HEK293 (cell line): ENCODE data around the gene WTAP.
"Not testable (repeated sequence)": the region's sequence is repeated elsewhere in the genome, so short reads cannot be mapped to it uniquely, and the experiment has no call there.

Source experiments
- CTCF ChIA-PET: fragments of 350-600 bp; formaldehyde crosslinking; extraction: SDS; loops from one replicate; lab custom pipeline; 2021; ENCODE audit warnings: antibody characterized with exemption; lab: Yijun Ruan, JAX
- POLR2A ChIA-PET: fragments of 300-600 bp; formaldehyde crosslinking; extraction: SDS; loops from one replicate; lab custom pipeline; 2020; ENCODE audit warnings: antibody characterized with exemption, inconsistent platforms; lab: Yijun Ruan, JAX
- H3K27ac ChIP-seq: fragments of 200-500 bp; sonication (Bioruptor generic); 2 replicates; pipeline ENCODE4 v1.5.1; 2014; ENCODE audit warnings: low read depth, low read length, control low read depth, inconsistent platforms; ENCODE audit errors: extremely low read depth
- H3K36me3 ChIP-seq, 2 experiments: fragments of 200-500 bp in 1 of 2; sonication (Bioruptor generic) in 1 of 2; 1 replicate in 1 of 2; 2 replicates in 1 of 2; pipeline ENCODE4 v1.5.1; 2014 to 2017; ENCODE audit warnings: inconsistent platforms in 2 of 2, low read length in 2 of 2; ENCODE audit not compliant: control insufficient read depth in 2 of 2, insufficient read depth in 1 of 2
- H3K4me1 ChIP-seq: fragments of 200-500 bp; sonication (Bioruptor generic); 2 replicates; pipeline ENCODE4 v1.5.1; 2014; ENCODE audit warnings: mild to moderate bottlenecking, low read length, inconsistent platforms; ENCODE audit not compliant: control insufficient read depth, insufficient read depth
- H3K4me3 ChIP-seq: 2 replicates; pipeline ENCODE4 v1.5.1; 2011; ENCODE audit warnings: low read depth, mild to moderate bottlenecking, control low read depth, low read length, moderate library complexity
- H3K9me3 ChIP-seq: fragments of 200-500 bp; sonication (Bioruptor generic); 2 replicates; pipeline ENCODE4 v1.5.1; 2014; ENCODE audit warnings: low read depth, low read length, inconsistent platforms; ENCODE audit not compliant: control insufficient read depth, insufficient read depth
- EGR2 ChIP-seq: fragments of 450-650 bp; formaldehyde crosslinking; IDR thresholded peaks from 2 replicates; pipeline ENCODE4 v1.5.1; 2016; ENCODE audit warnings: low read depth, missing biosample characterization, missing genetic modification characterization
- INSM2 ChIP-seq: fragments of 450-650 bp; formaldehyde crosslinking; IDR thresholded peaks from 2 replicates; pipeline ENCODE4 v1.5.1; 2016; ENCODE audit warnings: missing biosample characterization, missing genetic modification characterization
- SETDB1 ChIP-seq: IDR thresholded peaks from one replicate; pipeline ENCODE4 v1.6.1; 2017; ENCODE audit warnings: mild to moderate bottlenecking, low read length, moderate library complexity, mixed read lengths; ENCODE audit not compliant: insufficient read length
- ZBTB20 ChIP-seq: fragments of 450-650 bp; formaldehyde crosslinking; IDR thresholded peaks from 2 replicates; pipeline ENCODE4 v1.5.1; 2016; ENCODE audit warnings: missing biosample characterization, missing genetic modification characterization
- ZBTB26 ChIP-seq: fragments of 450-650 bp; formaldehyde crosslinking; optimal IDR thresholded peaks from 2 replicates; pipeline ENCODE3; 2016; ENCODE audit warnings: missing biosample characterization, mild to moderate bottlenecking, missing genetic modification characterization
- ZBTB48 ChIP-seq: fragments of 450-650 bp; formaldehyde crosslinking; IDR thresholded peaks from 2 replicates; pipeline ENCODE4 v1.5.1; 2016; ENCODE audit warnings: missing biosample characterization, missing genetic modification characterization
- ZFHX2 ChIP-seq: fragments of 450-650 bp; formaldehyde crosslinking; conservative IDR thresholded peaks from 2 replicates; pipeline ENCODE4 v1.5.1; 2016; ENCODE audit warnings: missing biosample characterization, missing genetic modification characterization
- ZFP37 ChIP-seq: fragments of 450-650 bp; formaldehyde crosslinking; IDR thresholded peaks from 2 replicates; pipeline ENCODE4 v1.5.1; 2016; ENCODE audit warnings: missing biosample characterization, missing genetic modification characterization
- ZNF202 ChIP-seq: fragments of 450-650 bp; formaldehyde crosslinking; IDR thresholded peaks from 2 replicates; pipeline ENCODE4 v1.5.1; 2016; ENCODE audit warnings: missing biosample characterization, missing genetic modification characterization, borderline replicate concordance
- ZNF394 ChIP-seq: fragments of 450-650 bp; formaldehyde crosslinking; IDR thresholded peaks from 2 replicates; pipeline ENCODE4 v1.5.1; 2016; ENCODE audit warnings: missing biosample characterization, missing genetic modification characterization, mild to moderate bottlenecking, moderate library complexity, borderline replicate concordance
- ZNF561 ChIP-seq: fragments of 450-650 bp; IDR thresholded peaks from 2 replicates; pipeline ENCODE4 v1.5.1; 2018; ENCODE audit warnings: missing biosample characterization, missing genetic modification characterization, borderline replicate concordance
- ZNF600 ChIP-seq: fragments of 450-650 bp; formaldehyde crosslinking; IDR thresholded peaks from 2 replicates; pipeline ENCODE4 v1.5.1; 2016; ENCODE audit warnings: missing biosample characterization, missing genetic modification characterization
- ZNF843 ChIP-seq: fragments of 450-650 bp; formaldehyde crosslinking; IDR thresholded peaks from 2 replicates; pipeline ENCODE4 v1.5.1; 2016; ENCODE audit warnings: missing biosample characterization, missing genetic modification characterization
- ZXDB ChIP-seq: fragments of 450-650 bp; formaldehyde crosslinking; IDR thresholded peaks from 2 replicates; pipeline ENCODE4 v1.5.1; 2016; ENCODE audit warnings: missing biosample characterization, missing genetic modification characterization
- TF ChIP-seq, protein P1 (sequence below): fragments of 450-650 bp; formaldehyde crosslinking; conservative IDR thresholded peaks from 2 replicates; pipeline ENCODE4 v1.5.1; 2016; ENCODE audit warnings: low read depth, missing biosample characterization, missing genetic modification characterization

Gene WTAP

GRCh38 chr6:159701413-159701999, 25.8 kb upstream of the WTAP start (continued):
- TF ChIP-seq ZNF202 (tag by site-specific recombination), result no peak
- peak; percentile 78 for TF ChIP-seq INSM2 (tag by site-specific recombination)
- TF ChIP-seq ZNF561 (tag by site-specific recombination), result no peak
- TF ChIP-seq SETDB1, result peak; percentile 30
- 0 out of 2 replicates have a peak, but pooled peaks have one; percentile 28 for TF ChIP-seq ZBTB20 (tag by site-specific recombination)
- TF ChIP-seq ZXDB, result peak; percentile 64; the same call in 1 of the 2 replicates
- peak; percentile 72 for TF ChIP-seq ZNF843 (tag by site-specific recombination)
- peak; percentile 92 for TF ChIP-seq ZFP37 (tag by site-specific recombination)
- TF ChIP-seq, protein P1, sequence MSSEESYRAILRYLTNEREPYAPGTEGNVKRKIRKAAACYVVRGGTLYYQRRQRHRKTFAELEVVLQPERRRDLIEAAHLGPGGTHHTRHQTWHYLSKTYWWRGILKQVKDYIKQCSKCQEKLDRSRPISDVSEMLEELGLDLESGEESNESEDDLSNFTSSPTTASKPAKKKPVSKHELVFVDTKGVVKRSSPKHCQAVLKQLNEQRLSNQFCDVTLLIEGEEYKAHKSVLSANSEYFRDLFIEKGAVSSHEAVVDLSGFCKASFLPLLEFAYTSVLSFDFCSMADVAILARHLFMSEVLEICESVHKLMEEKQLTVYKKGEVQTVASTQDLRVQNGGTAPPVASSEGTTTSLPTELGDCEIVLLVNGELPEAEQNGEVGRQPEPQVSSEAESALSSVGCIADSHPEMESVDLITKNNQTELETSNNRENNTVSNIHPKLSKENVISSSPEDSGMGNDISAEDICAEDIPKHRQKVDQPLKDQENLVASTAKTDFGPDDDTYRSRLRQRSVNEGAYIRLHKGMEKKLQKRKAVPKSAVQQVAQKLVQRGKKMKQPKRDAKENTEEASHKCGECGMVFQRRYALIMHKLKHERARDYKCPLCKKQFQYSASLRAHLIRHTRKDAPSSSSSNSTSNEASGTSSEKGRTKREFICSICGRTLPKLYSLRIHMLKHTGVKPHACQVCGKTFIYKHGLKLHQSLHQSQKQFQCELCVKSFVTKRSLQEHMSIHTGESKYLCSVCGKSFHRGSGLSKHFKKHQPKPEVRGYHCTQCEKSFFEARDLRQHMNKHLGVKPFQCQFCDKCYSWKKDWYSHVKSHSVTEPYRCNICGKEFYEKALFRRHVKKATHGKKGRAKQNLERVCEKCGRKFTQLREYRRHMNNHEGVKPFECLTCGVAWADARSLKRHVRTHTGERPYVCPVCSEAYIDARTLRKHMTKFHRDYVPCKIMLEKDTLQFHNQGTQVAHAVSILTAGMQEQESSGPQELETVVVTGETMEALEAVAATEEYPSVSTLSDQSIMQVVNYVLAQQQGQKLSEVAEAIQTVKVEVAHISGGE (tag by site-specific recombination), result no peak
- TF ChIP-seq ZNF394, result peak; percentile 70
- peak; percentile 62; the same call in 1 of the 2 replicates for TF ChIP-seq ZBTB48 (tag by site-specific recombination)

DNA sequence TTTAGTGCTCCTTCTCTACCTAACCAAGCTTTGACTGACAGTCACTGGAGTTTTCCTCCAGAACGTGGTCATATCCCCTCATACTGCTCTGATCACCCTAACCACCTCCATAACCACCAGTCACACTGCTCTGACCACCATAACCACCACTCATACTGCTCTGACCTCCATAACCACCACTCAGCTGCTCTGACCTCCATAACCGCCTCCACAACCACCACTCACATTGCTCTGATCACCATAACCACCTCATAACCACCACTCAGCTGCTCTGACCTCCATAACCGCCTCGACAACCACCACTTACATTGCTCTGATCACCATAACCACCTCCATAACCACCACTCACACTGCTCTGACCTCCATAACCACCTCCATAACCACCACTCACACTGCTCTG, 16.7 kb upstream of the WTAP start:
- H3K36me3 ChIP-seq, CTCF ChIA-PET, H3K4me1 ChIP-seq, H3K9me3 ChIP-seq, H3K27ac ChIP-seq, H3K4me3 ChIP-seq: not testable (repeated sequence)
- POLR2A ChIA-PET, result interaction anchor here (0.9 kb wide), 1 partner anchor 16 kb away, joined by 3 read pairs; the partner anchor contains the start of gene WTAP
- 0 out of 2 replicates have a peak, but pooled peaks have one; percentile 7 for TF ChIP-seq EGR2 (tag by site-specific recombination)

GRCh38 chr6:159712389-159712788, 14.9 kb upstream of the WTAP start:
- H3K9me3 ChIP-seq, H3K4me3 ChIP-seq, POLR2A ChIA-PET, H3K4me1 ChIP-seq, H3K36me3 ChIP-seq, H3K27ac ChIP-seq, CTCF ChIA-PET: not testable (repeated sequence)
- TF ChIP-seq ZBTB26 (peak; percentile 11), ZFHX2 (tag by site-specific recombination) (peak; percentile 83), ZNF600 (tag by site-specific recombination) (peak; percentile 43; the same call in 1 of the 2 replicates), EGR2 (tag by site-specific recombination) (peak; percentile 98)
